NCI-H526 (cell line): ENCODE results near the gene DRG2.

ENCODE experiments used
- DNase-seq, 2 experiments: peaks; one replicate each; lab custom pipeline; 2025; lab: John Stamatoyannopoulos, UW

Gene DRG2

GRCh38 chr17:18143044-18143936, 55.5 kb downstream of the DRG2 start:
- DNase-seq = peak in 1 of 2 experiments; percentile 16

GRCh38 chr17:18144261-18144660, 56.5 kb downstream of the DRG2 start:
- DNase-seq = no peak

- DNase-seq = no peak
Observed at GRCh38 chr17:18144855-18145254, 57.1 kb downstream of the DRG2 start.

DNA sequence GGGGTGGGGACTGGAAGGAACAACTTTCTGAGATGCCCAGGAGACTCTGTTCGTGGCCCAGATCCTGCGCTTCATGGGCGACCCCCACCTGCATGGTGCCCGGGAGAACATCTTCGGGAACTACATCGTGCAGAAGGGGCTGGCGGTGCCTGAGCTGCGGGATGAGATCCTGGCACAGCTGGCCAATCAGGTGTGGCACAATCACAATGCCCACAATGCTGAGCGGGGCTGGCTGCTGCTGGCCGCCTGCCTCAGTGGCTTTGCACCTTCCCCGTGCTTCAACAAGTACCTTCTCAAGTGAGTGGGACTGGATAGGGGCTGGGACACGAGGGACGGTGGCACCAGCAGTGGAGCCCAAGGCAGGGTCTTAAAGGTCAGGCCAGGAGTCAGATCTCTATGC, 58.1 kb downstream of the DRG2 start:
- no peak for DNase-seq

DNA sequence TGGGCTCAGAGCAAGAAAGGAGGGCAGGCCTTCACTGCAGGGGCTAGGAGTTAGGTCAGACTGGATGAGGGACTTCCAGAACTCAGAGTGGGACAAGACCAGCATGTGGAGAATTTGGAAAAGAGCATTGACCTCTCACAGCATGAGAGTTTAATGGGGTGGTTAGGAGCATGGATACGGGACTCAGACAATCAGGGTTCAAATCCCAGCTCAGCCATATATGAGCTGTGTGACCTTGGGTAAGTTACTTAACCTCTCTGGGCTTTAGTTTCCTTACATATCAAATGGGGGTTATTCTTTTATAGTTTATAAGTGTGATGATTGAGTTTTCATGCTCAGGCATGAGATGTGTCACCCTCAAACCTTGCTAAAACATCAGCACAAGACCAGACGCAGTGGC, 58.5 kb downstream of the DRG2 start:
- DNase-seq = no peak

- DNase-seq = no peak
Observed at GRCh38 chr17:18146980-18147379, 59.2 kb downstream of the DRG2 start.

DNA sequence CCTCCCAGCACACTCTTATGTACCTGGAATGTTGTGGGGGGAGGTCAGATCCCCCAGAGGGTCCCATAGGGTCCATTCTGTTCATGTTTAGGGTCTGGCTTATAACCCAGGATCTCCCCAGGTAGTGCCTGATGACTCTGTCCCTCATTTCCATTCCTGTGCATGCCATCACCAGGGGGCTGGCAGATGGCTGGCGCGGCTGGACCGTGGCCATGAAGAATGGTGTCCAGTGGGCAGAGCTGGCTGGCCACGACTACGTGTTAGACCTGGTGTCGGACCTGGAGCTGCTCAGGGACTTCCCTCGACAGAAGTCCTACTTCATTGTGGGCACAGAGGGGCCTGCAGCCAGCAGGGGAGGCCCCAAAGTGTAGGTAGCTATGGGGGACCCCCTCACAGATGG, 60.8 kb downstream of the DRG2 start:
- DNase-seq = no peak

DNA sequence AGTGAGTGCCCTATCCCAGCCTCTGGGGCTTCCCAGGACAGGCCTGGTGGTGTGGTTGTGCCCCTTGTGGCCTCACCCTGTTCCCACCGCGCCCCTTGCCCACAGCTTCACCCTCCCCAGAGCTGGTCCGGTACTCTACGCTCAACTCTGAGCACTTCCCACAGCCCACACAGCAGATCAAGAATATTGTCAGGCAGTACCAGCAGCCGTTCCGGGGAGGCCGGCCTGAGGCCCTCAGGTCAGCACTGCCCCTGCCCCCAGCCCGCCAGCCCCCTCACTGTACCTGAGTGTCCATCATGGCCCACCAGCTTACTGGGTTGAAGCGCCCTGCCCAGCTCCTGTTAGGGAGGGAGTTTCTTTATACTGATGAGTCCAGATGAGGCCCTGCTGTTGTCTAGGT, 63.5 kb downstream of the DRG2 start:
- no peak for DNase-seq

- no peak for DNase-seq
Observed at GRCh38 chr17:18155179-18155578, 67.4 kb downstream of the DRG2 start.

DNA sequence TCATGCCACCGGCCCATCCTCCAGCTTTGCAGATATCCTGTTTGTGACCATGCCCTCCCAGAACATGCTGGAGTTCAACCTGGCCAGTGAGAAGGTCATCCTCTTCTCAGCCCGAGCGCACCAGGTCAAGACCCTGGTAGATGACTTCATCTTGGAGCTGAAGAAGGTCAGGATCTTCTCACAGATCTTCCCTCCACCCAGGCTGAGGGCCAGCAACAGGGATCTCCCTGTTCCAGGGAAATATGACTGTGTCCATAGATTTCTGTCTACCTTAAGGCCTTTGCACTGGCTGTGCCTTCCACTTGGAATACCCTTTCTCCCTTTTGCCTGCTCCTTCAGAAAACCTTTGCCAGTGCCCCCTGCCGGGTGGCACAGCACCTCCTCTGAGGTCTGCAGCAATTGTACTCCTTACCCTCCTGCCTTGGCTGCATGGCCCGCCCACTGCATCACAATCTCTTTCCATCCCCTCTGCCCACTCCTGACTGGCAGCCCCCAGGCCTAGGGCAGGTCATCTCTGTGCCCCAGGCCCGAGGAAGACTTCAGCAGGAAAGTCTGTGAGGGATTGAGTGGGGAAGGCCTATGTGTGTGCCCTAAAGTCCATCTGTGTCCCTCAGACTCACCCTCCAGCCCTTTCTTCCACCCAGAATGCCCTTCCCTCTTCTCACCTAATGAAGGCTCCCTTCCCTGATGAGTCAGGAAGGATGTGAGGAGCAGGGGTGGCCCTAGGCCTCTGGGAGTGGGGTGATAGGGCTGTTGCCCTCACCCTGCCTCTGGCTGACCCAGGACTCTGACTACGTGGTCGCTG, 68.6 kb downstream of the DRG2 start:
- DNase-seq = no peak

GRCh38 chr17:18156976-18157280, 69.2 kb downstream of the DRG2 start:
- DNase-seq = no peak
